ENCODE data around the gene ATP8A2. TPM values are rescaled to one million over a fixed set of nuclear protein-coding genes. Genes with fewer than 3 reads are reported as not detected.
"Not testable (repeated sequence)": the region's sequence is repeated elsewhere in the genome, so short reads cannot be mapped to it uniquely, and the experiment has no call there.

Gene ATP8A2
- polyA plus RNA-seq, 1 donor: 1.6 TPM

- no peak for DNase-seq
Observed at GRCh38 chr13:25819856-25820530, 448.2 kb downstream of the ATP8A2 start.

- DNase-seq: no peak
Observed at GRCh38 chr13:25821776-25822175, 450.0 kb downstream of the ATP8A2 start.

GRCh38 chr13:25827221-25827620 lies 455.4 kb downstream of the ATP8A2 start:
- DNase-seq: not testable (repeated sequence)

GRCh38 chr13:25827831-25828465 lies 456.2 kb downstream of the ATP8A2 start:
- no peak for DNase-seq

GRCh38 chr13:25833761-25834160 lies 462.0 kb downstream of the ATP8A2 start:
- DNase-seq: no peak

- no peak for DNase-seq
Observed at GRCh38 chr13:25836574-25837336, 465.0 kb downstream of the ATP8A2 start.

GRCh38 chr13:25839371-25839770 lies 467.6 kb downstream of the ATP8A2 start:
- no peak for DNase-seq

GRCh38 chr13:25840261-25840660 lies 468.5 kb downstream of the ATP8A2 start:
- no peak for DNase-seq

GRCh38 chr13:25840931-25841330 lies 469.2 kb downstream of the ATP8A2 start:
- no peak for DNase-seq

GRCh38 chr13:25843692-25844091 lies 471.9 kb downstream of the ATP8A2 start:
- no peak for DNase-seq

GRCh38 chr13:25844559-25845434 lies 473.0 kb downstream of the ATP8A2 start:
- no peak for DNase-seq

GRCh38 chr13:25846222-25846984 lies 474.6 kb downstream of the ATP8A2 start:
- no peak for DNase-seq

GRCh38 chr13:25847145-25847544 lies 475.4 kb downstream of the ATP8A2 start:
- no peak for DNase-seq

GRCh38 chr13:25847635-25848626 lies 476.2 kb downstream of the ATP8A2 start:
- no peak for DNase-seq

- DNase-seq: no peak
Observed at GRCh38 chr13:25848812-25849745, 477.3 kb downstream of the ATP8A2 start.

- no peak for DNase-seq
Observed at GRCh38 chr13:25857830-25858229, 486.1 kb downstream of the ATP8A2 start.

GRCh38 chr13:25859528-25859927 lies 487.8 kb downstream of the ATP8A2 start:
- DNase-seq: no peak

- DNase-seq: no peak
Observed at GRCh38 chr13:25860265-25860664, 488.5 kb downstream of the ATP8A2 start.

- no peak for DNase-seq
Observed at GRCh38 chr13:25860862-25861261, 489.1 kb downstream of the ATP8A2 start.

Data from hindlimb muscle (tissue), 1 donor.